ENCODE measurements around the gene ARHGAP22. TPM values are rescaled to one million over a fixed set of nuclear protein-coding genes. Genes with fewer than 3 reads are reported as not detected.
A peak's percentile ranks its signal among the peaks of the same experiment; 100 is the strongest.

The ARHGAP22 gene
- total RNA-seq, 2 experiments from 2014 or later = 0.19 to 0.46 TPM

DNA sequence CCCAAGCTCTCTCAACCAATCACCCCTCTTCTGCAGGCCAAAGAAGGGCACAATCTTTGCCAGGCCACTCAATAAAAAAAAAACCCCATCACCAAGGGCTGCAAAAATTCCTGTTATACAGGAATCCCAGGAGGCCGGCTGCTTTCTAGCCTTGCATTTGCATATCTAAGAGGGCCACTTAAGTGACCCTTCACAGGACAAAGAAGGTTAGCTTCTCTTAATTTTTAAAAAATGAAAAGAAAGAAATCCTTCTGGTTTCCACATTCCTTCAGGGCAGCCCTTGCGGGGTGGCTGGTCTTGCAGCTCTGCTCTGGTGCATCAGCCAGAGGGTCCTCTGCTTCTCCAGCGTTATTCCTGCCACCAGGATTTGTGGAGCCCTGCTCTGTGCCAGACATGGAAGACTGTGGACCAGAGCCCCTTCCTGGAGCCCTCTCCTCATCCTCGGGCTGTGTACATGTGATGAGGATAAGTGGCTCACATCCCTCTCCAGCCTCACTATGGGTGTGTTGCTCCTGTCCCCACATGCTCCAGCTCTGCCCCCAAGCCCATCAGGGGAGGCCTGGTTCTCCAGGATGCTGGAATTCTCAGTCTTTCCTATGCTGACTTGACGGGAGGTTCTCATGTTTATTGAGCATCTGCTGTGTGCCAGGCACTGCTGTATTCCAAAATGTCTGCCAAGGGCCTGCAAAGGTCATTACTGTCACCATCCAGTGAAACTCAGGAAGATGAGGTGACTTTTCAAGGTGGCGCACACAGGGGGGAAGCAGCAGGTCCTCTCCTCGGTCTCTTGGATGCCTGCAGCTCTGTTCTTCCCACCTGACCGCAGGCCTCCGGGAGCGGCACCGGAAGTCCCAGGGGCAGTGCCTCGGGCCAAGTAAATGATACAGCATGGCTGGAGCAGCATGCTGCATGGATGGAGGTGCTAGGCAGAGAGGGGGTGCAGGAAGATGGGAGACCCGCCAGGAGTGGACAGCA lies 67.7 kb downstream of the ARHGAP22 start:
- Histone ChIP-seq H4K20me1 (ENCODE audit: insufficient read depth, low read length) (no peaks in the 10 kb centered on the region), H3K4me2 (ENCODE audit: low read length) (no peak overlapping the region), H2AFZ (ENCODE audit: low read length) (no peak overlapping the region), H3K9me2 (ENCODE audit: insufficient read depth, low read length) (no peaks in the 10 kb centered on the region), H3K4me1 (ENCODE audit: insufficient read depth, low read length, poor library complexity, severe bottlenecking) (no peaks in the 10 kb centered on the region), H3K27ac (ENCODE audit: low read depth, low read length, poor library complexity, severe bottlenecking) (no peak overlapping the region), H3K4me3 (ENCODE audit: low read depth, low read length, poor library complexity, severe bottlenecking) (no peak overlapping the region), H3K9me3 (ENCODE audit: low read length) (no peaks in the 10 kb centered on the region), H3K79me2 (ENCODE audit: insufficient read depth, low read depth, low read length) (no peaks in the 10 kb centered on the region), H3K36me3 (ENCODE audit: insufficient read depth, low read length) (no peaks in the 10 kb centered on the region)
- TF ChIP-seq, protein P1, sequence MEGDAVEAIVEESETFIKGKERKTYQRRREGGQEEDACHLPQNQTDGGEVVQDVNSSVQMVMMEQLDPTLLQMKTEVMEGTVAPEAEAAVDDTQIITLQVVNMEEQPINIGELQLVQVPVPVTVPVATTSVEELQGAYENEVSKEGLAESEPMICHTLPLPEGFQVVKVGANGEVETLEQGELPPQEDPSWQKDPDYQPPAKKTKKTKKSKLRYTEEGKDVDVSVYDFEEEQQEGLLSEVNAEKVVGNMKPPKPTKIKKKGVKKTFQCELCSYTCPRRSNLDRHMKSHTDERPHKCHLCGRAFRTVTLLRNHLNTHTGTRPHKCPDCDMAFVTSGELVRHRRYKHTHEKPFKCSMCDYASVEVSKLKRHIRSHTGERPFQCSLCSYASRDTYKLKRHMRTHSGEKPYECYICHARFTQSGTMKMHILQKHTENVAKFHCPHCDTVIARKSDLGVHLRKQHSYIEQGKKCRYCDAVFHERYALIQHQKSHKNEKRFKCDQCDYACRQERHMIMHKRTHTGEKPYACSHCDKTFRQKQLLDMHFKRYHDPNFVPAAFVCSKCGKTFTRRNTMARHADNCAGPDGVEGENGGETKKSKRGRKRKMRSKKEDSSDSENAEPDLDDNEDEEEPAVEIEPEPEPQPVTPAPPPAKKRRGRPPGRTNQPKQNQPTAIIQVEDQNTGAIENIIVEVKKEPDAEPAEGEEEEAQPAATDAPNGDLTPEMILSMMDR (conservative IDR thresholded peaks at IDR 0.05; ENCODE audit: low read length) = no peak
- TF ChIP-seq EZH2phosphoT487 (IDR thresholded peaks at IDR 0.05; ENCODE audit: borderline replicate concordance, low read depth, low read length) = no peak
- intact Hi-C loops (cut with micrococcal nuclease; ENCODE audit: unreplicated experiment) = no loop called here
- BruUV-seq (replicated peaks) = no TSS peak
- ChIA-PET POLR2A (no interaction called here), CTCF (ENCODE audit: unreplicated experiment) (no interaction called here)
- no peak for DNase-seq (ENCODE audit: low spot score)

DNA sequence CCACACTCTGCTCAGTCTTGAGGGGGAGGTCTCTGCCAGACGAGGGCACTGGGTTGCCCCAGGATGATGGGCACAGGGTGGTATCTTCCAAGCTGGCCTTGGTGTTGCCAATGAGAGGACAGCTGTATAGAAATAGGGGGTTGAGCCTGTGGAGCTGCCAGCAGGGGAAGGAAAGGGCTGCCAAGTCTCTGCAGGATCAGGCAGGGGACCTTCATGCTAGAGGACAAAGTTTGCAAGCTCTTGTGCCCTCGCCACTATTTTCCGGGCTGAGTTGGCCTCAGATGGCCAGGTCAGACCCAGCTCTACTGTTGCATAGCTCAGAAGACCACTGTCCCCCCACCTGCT lies 68.7 kb downstream of the ARHGAP22 start:
- intact Hi-C loops (cut with micrococcal nuclease; ENCODE audit: unreplicated experiment) = no loop called here
- no peaks in the 10 kb centered on the region for H3K79me2 ChIP-seq (ENCODE audit: insufficient read depth, low read depth, low read length)
- H3K4me2 ChIP-seq (ENCODE audit: low read length) = no peak overlapping the region
- H2AFZ ChIP-seq (ENCODE audit: low read length) = no peak overlapping the region
- CTCF ChIA-PET (ENCODE audit: unreplicated experiment) = no interaction called here
- H3K9me3 ChIP-seq (ENCODE audit: low read length) = no peaks in the 10 kb centered on the region
- no peak overlapping the region for H3K4me3 ChIP-seq (ENCODE audit: low read depth, low read length, poor library complexity, severe bottlenecking)
- H3K36me3 ChIP-seq (ENCODE audit: insufficient read depth, low read length) = no peaks in the 10 kb centered on the region
- no peak overlapping the region for H3K27ac ChIP-seq (ENCODE audit: low read depth, low read length, poor library complexity, severe bottlenecking)
- no peaks in the 10 kb centered on the region for H4K20me1 ChIP-seq (ENCODE audit: insufficient read depth, low read length)
- no peaks in the 10 kb centered on the region for H3K9me2 ChIP-seq (ENCODE audit: insufficient read depth, low read length)
- BruUV-seq (replicated peaks) = no TSS peak
- DNase-seq (ENCODE audit: low spot score) = no peak
- POLR2A ChIA-PET = no interaction called here
- no peaks in the 10 kb centered on the region for H3K4me1 ChIP-seq (ENCODE audit: insufficient read depth, low read length, poor library complexity, severe bottlenecking)
- TF ChIP-seq, protein P1 (conservative IDR thresholded peaks at IDR 0.05; ENCODE audit: low read length) = no peak

DNA sequence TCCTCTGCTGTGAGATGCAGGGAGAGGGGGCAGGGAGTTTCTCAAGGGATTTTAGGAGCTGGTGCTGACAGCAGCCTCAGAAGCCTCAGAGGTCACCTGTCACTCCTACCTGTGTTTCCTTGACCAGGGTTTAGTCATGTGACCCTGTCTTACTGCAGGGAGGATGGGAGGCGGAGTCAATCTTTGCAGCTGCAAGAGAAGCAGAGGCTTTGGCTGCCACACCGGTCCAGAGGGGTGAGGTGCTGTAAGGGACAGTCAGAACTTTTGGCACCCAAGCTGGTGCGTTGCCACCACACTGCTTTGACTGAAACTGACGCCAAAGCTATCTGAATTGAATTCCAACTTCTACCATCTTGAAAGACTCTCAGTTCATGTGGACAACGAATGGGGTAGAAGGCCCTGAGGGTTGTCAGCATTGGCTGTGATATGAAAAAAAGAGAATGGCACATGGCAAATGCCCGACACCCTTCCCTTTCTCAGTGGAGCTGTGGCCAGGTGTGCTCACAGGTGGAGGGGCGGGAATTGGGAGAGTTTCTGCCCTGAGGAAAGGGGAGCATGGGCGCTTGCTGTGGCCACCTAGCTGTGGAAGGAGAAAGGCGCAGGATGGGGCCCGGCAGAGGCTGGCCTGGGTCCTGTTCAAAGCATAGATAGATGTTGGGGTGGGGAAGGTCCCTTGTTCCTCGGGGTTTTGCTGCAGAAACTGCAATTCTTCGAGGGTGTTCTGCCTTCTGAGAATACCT lies 69.3 kb downstream of the ARHGAP22 start:
- H4K20me1 ChIP-seq (ENCODE audit: insufficient read depth, low read length) = no peaks in the 10 kb centered on the region
- intact Hi-C loops (cut with micrococcal nuclease; ENCODE audit: unreplicated experiment) = no loop called here
- H2AFZ ChIP-seq (ENCODE audit: low read length) = no peak overlapping the region
- no peaks in the 10 kb centered on the region for H3K36me3 ChIP-seq (ENCODE audit: insufficient read depth, low read length)
- no peaks in the 10 kb centered on the region for H3K9me2 ChIP-seq (ENCODE audit: insufficient read depth, low read length)
- H3K4me3 ChIP-seq (ENCODE audit: low read depth, low read length, poor library complexity, severe bottlenecking) = no peak overlapping the region
- H3K4me1 ChIP-seq (ENCODE audit: insufficient read depth, low read length, poor library complexity, severe bottlenecking) = no peaks in the 10 kb centered on the region
- TF ChIP-seq, protein P1 (conservative IDR thresholded peaks at IDR 0.05; ENCODE audit: low read length) = peak; percentile 60
- TF ChIP-seq EZH2phosphoT487 (IDR thresholded peaks at IDR 0.05; ENCODE audit: borderline replicate concordance, low read depth, low read length) = no peak
- H3K9me3 ChIP-seq (ENCODE audit: low read length) = no peaks in the 10 kb centered on the region
- BruUV-seq (replicated peaks) = no TSS peak
- no peak for DNase-seq (ENCODE audit: low spot score)
- ChIA-PET CTCF (ENCODE audit: unreplicated experiment) (no interaction called here), POLR2A (no interaction called here)
- no peak overlapping the region for H3K27ac ChIP-seq (ENCODE audit: low read depth, low read length, poor library complexity, severe bottlenecking)
- no peaks in the 10 kb centered on the region for H3K79me2 ChIP-seq (ENCODE audit: insufficient read depth, low read depth, low read length)
- no peak overlapping the region for H3K4me2 ChIP-seq (ENCODE audit: low read length)

Data from OCI-LY7 (cell line).